K562 (cell line): ENCODE measurements around the gene PCSK5. TPM values are rescaled to one million over a fixed set of nuclear protein-coding genes. Genes with fewer than 3 reads are reported as not detected.

Experiments
- ATAC-seq: fragments of 200-7000 bp; cut with Tn5 transposase; 3 replicates; pipeline ENCODE4 v1.9.1; 2020; ENCODE audit warnings: moderate library complexity
- BruUV-seq: library from RNA; stranded (reverse); fragments of 400-500 nt; replicated peaks from 2 replicates; lab custom pipeline; 2021; lab: Mats Ljungman, UMichigan
- CTCF ChIA-PET: fragments of 300-600 bp; formaldehyde crosslinking; extraction: SDS; loops from one replicate; lab custom pipeline; 2021; ENCODE audit warnings: low intra/inter-chr PET ratio; lab: Yijun Ruan, JAX
- POLR2A ChIA-PET: fragments of 300-600, 350-650 bp; sonication (Branson Sonifier 250); formaldehyde crosslinking; extraction: SDS; loops from one replicate; lab custom pipeline; 2021; ENCODE audit warnings: antibody characterized with exemption, inconsistent platforms; lab: Yijun Ruan, JAX
- DNase-seq, 4 experiments: peaks; one replicate each; pipeline versions ENCODE4 v3.0.0 to v3.0.0-alpha.2; 2011 to 2018; ENCODE audit warnings: low spot score in 3 of 4, mixed read lengths in 3 of 4; ENCODE audit errors: extremely low read depth in 1 of 4
- FAIRE-seq: peaks from 2 replicates; lab custom pipeline; 2011; peaks lifted over from hg19 to GRCh38; lab: Jason Lieb, UNC
- H2AFZ ChIP-seq: 2 replicates; pipeline ENCODE4 v1.6.0; 2011; ENCODE audit warnings: low read depth, low read length, control low read depth, inconsistent platforms
- H3K27ac ChIP-seq: fragments of 200-600 bp; 3 replicates; pipeline ENCODE4 v1.8.0; 2011; ENCODE audit warnings: low read depth, mild to moderate bottlenecking, control low read depth, inconsistent platforms, low read length, moderate library complexity, mixed read lengths; ENCODE audit errors: extremely low read depth
- H3K27me3 ChIP-seq, 2 experiments: fragments of 300-600 bp in 1 of 2; 2 replicates in 1 of 2; 3 replicates in 1 of 2; pipeline versions ENCODE4 v1.6.0 to v1.8.0; 2011; ENCODE audit warnings: inconsistent platforms in 2 of 2, low read length in 2 of 2, mild to moderate bottlenecking in 1 of 2, mixed read lengths in 1 of 2, moderate library complexity in 1 of 2; ENCODE audit not compliant: control insufficient read depth in 2 of 2, insufficient read depth in 2 of 2
- H3K36me3 ChIP-seq: fragments of 300-600 bp; 3 replicates; pipeline ENCODE4 v1.8.0; 2011; ENCODE audit warnings: mild to moderate bottlenecking, low read length, inconsistent platforms; ENCODE audit not compliant: control insufficient read depth, insufficient read depth
- H3K4me1 ChIP-seq, 2 experiments: fragments of 200-600 bp in 1 of 2; replicated peaks in 1 of 2; 2 replicates in 1 of 2; 3 replicates in 1 of 2; pipeline versions ENCODE4 v1.5.1 to v1.8.0; 2011; ENCODE audit warnings: inconsistent platforms in 2 of 2, low read length in 2 of 2, mild to moderate bottlenecking in 1 of 2, mixed read lengths in 1 of 2, moderate library complexity in 1 of 2; ENCODE audit not compliant: control insufficient read depth in 2 of 2, insufficient read depth in 2 of 2
- H3K4me2 ChIP-seq: 2 replicates; pipeline ENCODE4 v1.6.1; 2011; ENCODE audit warnings: low read length, control low read depth, inconsistent platforms, mixed read lengths; ENCODE audit not compliant: insufficient read depth
- H3K4me3 ChIP-seq: fragments of 200-600 bp; sonication (generic), shearing (Covaris generic); 2 replicates; pipeline ENCODE4 v1.5.1; 2016; ENCODE audit warnings: control low read depth, inconsistent platforms
- H3K79me2 ChIP-seq: fragments of 200-600 bp; 3 replicates; pipeline ENCODE4 v1.8.0; 2011; ENCODE audit warnings: low read length, inconsistent platforms; ENCODE audit not compliant: control insufficient read depth, insufficient read depth
- H3K9ac ChIP-seq, 2 experiments: 2 replicates each; pipeline versions ENCODE4 v1.6.0 to v1.6.1; 2011; ENCODE audit warnings: low read depth in 2 of 2, low read length in 2 of 2, control low read depth in 1 of 2, inconsistent platforms in 1 of 2, mild to moderate bottlenecking in 1 of 2, mixed read lengths in 1 of 2; ENCODE audit not compliant: insufficient read depth in 1 of 2
- H3K9me1 ChIP-seq: one replicate; pipeline ENCODE4 v1.6.0; 2011; ENCODE audit warnings: inconsistent platforms, mild to moderate bottlenecking, low read length, moderate library complexity; ENCODE audit not compliant: control insufficient read depth, insufficient read depth
- H3K9me3 ChIP-seq: replicated peaks from 2 replicates; pipeline ENCODE4 v1.5.1; 2011; ENCODE audit warnings: low read depth, low read length, inconsistent platforms; ENCODE audit not compliant: control insufficient read depth, insufficient read depth
- H4K20me1 ChIP-seq: replicated peaks from 2 replicates; pipeline ENCODE4 v1.6.1; 2011; ENCODE audit warnings: low read length, inconsistent platforms, mixed read lengths; ENCODE audit not compliant: control insufficient read depth, insufficient read depth
- DIDO1 ChIP-seq: fragments of 450-650 bp; IDR thresholded peaks from 2 replicates; pipeline ENCODE4 v1.6.1; 2016; ENCODE audit warnings: low read depth, missing biosample characterization, missing genetic modification characterization
- ELF4 ChIP-seq: fragments of 450-650 bp; formaldehyde crosslinking; IDR thresholded peaks from 2 replicates; pipeline ENCODE4 v1.4.0; 2022; ENCODE audit warnings: missing genetic modification characterization
- FOXK2 ChIP-seq, 2 experiments: fragments of 450-650 bp; IDR thresholded peaks in 1 of 2; conservative IDR thresholded peaks in 1 of 2; 2 replicates each; pipeline ENCODE4 v1.6.1; 2016; ENCODE audit warnings: low read depth in 2 of 2, mild to moderate bottlenecking in 1 of 2
- IRF1 ChIP-seq: sonication (generic); formaldehyde crosslinking; IDR thresholded peaks from 2 replicates; pipeline ENCODE4 v1.8.0; 2022; ENCODE audit warnings: missing genetic modification reagents, mild to moderate bottlenecking, borderline replicate concordance
- KAT8 ChIP-seq: fragments of 450-650 bp; IDR thresholded peaks from 2 replicates; pipeline ENCODE4 v1.6.1; 2016; ENCODE audit warnings: low read depth, mild to moderate bottlenecking
- PTRF ChIP-seq: fragments of 450-650 bp; IDR thresholded peaks from 2 replicates; pipeline ENCODE4 v1.6.1; 2016; ENCODE audit warnings: mild to moderate bottlenecking, missing genetic modification characterization, missing compliant biosample characterization
- RNF219 ChIP-seq: fragments of 250-450 bp; sonication (Bioruptor Pico); IDR thresholded peaks from 2 replicates; pipeline ENCODE4 v1.5.0; 2022; ENCODE audit warnings: mild to moderate bottlenecking
- SIN3B ChIP-seq: fragments of 450-650 bp; IDR thresholded peaks from 2 replicates; pipeline ENCODE4 v1.6.1; 2017; ENCODE audit warnings: low read depth, mild to moderate bottlenecking, moderate library complexity
- SMARCC2 ChIP-seq: fragments of 450-650 bp; IDR thresholded peaks from 2 replicates; pipeline ENCODE4 v1.6.1; 2017; ENCODE audit warnings: antibody characterized with exemption, moderate library complexity, mild to moderate bottlenecking, low read depth
- STAG1 ChIP-seq: sonication (generic); formaldehyde crosslinking; IDR thresholded peaks from 2 replicates; pipeline ENCODE4 v1.5.0; 2020; ENCODE audit warnings: missing genetic modification reagents, borderline replicate concordance
- TCF7 ChIP-seq: sonication (generic); IDR thresholded peaks from 2 replicates; pipeline ENCODE4 v1.6.1; 2016; ENCODE audit warnings: antibody characterized with exemption, borderline replicate concordance
- ZNF146 ChIP-seq: IDR thresholded peaks from one replicate; pipeline ENCODE4 v1.6.1; 2018; ENCODE audit warnings: missing compliant biosample characterization; ENCODE audit not compliant: unreplicated experiment
- WGBS: fragments of 100-300 bp; shearing (Covaris generic); methylation state at CpG from one replicate; pipeline ENCODE4 v1.1.6; 2016; ENCODE audit warnings: low coverage, mixed read lengths; ENCODE audit not compliant: insufficient coverage; ENCODE audit errors: missing lambda C conversion rate; 5-methylcytosine and 5-hydroxymethylcytosine counted together
- in situ Hi-C: fragments of 300-500 bp; cut with MboI; formaldehyde crosslinking; loops from 4 replicates; pipeline ENCODE4 v1.15.0; 2018; ENCODE audit warnings: inconsistent platforms, mixed read lengths
- intact Hi-C: fragments of 100-400 bp; cut with micrococcal nuclease; formaldehyde crosslinking; loops from 2 replicates; pipeline ENCODE4 v1.14.2; 2022
- polyA plus RNA-seq, 8 experiments: library from polyadenylated mRNA; depleted of rRNA in 4 of 8; stranded (reverse) in 5 of 8; unstranded in 3 of 8; fragments of >200 nt; fragmentation: Nextera tagmentation in 2 of 8; fragmentation: Illumina TruSeq in 1 of 8; extraction: Ambion mirVana in 2 of 8; extraction: Trizol in 1 of 8; gene quantifications; 2 replicates each; pipeline versions ENCODE4 v1.2.1 to v1.2.3, GENCODE V29; 2011 to 2014; ENCODE audit warnings: inconsistent platforms in 1 of 8, missing spikeins in 1 of 8
- total RNA-seq, 7 experiments: library from RNA; depleted of rRNA in 6 of 7; stranded (reverse); fragments of >200 nt in 6 of 7; fragmentation: Illumina TruSeq in 2 of 7; extraction: Trizol in 2 of 7; gene quantifications; 2 replicates each; pipeline versions ENCODE4 v1.2.1 to v1.2.3, GENCODE V29; 2011 to 2021; ENCODE audit warnings: low replicate concordance in 1 of 7

Gene PCSK5
- total and polyA plus RNA-seq, 9 of the 15 experiments (the other 6 are each of a cell fraction or from before 2014, with no cell fraction given), result not detected

- Histone ChIP-seq H3K27ac (no peak overlapping the region), H3K36me3 (no peaks in the 10 kb centered on the region), H3K4me1 (no peaks in the 10 kb centered on the region), H3K4me2 (no peak overlapping the region), H3K9me1 (no peaks in the 10 kb centered on the region), H3K9ac (no peak overlapping the region), H3K4me3 (no peak overlapping the region), H4K20me1 (no peaks in the 10 kb centered on the region), H3K9me3 (no peaks in the 10 kb centered on the region), H3K27me3 (no peaks in the 10 kb centered on the region), H2AFZ (no peak overlapping the region)
- in situ Hi-C loops, result no loop called here
- WGBS, result 0% methylated on average over 2 of the region's 3 CpGs
- no peak for FAIRE-seq
- ChIA-PET POLR2A (interaction anchor here (1.1 kb wide), 1 partner anchor 11 kb away, joined by 3 read pairs; no protein-coding TSS in a partner anchor), CTCF (no interaction called here)
- DNase-seq, result no peak
- no peak for ATAC-seq
- no peak for TF ChIP-seq PTRF (tag)
- TF ChIP-seq DIDO1 (tag), result no peak
- TF ChIP-seq ELF4, result no peak
- TF ChIP-seq, all 486 proteins: peak for 0
- intact Hi-C loops, result loop anchor here (5.0 to 10.0 kb wide), 2 partner anchors 426 to 667 kb away; no protein-coding TSS in a partner anchor
- H3K79me2 ChIP-seq, result no peaks in the 10 kb centered on the region
- no TSS peak for BruUV-seq
Observed at GRCh38 chr9:75869236-75869635, 21.2 kb upstream of the PCSK5 start.

GRCh38 chr9:75870450-75870849 lies 20.0 kb upstream of the PCSK5 start:
- in situ Hi-C loops, result no loop called here
- TF ChIP-seq SIN3B (no peak), RNF219 (CRISPR knock-in tag) (no peak), FOXK2 (conservative IDR thresholded peaks at IDR 0.05 in 1 of 2, IDR thresholded peaks at IDR 0.05 in 1 of 2; ENCODE audit: low read depth in 2 of 2) (no peak), ZNF146 (CRISPR knock-in tag) (no peak), SMARCC2 (no peak), IRF1 (CRISPR knock-in tag) (no peak), STAG1 (CRISPR knock-in tag) (no peak), KAT8 (no peak), TCF7 (no peak)

More at GRCh38 chr9:75870450-75870849, 20.0 kb upstream of the PCSK5 start:
- H3K9ac ChIP-seq, result no peak overlapping the region
- no peaks in the 10 kb centered on the region for H3K27me3 ChIP-seq
- no peaks in the 10 kb centered on the region for H3K9me1 ChIP-seq
- WGBS, result 0% methylated on average over 1 of the region's 1 CpG
- no peak overlapping the region for H3K4me2 ChIP-seq
- H3K9me3 ChIP-seq, result no peaks in the 10 kb centered on the region
- ATAC-seq, result no peak
- no peaks in the 10 kb centered on the region for H3K79me2 ChIP-seq
- CTCF ChIA-PET, result no interaction called here
- H3K4me1 ChIP-seq, result no peaks in the 10 kb centered on the region
- no peak for FAIRE-seq
- H4K20me1 ChIP-seq, result no peaks in the 10 kb centered on the region
- intact Hi-C loops, result no loop called here
- H3K36me3 ChIP-seq, result no peaks in the 10 kb centered on the region
- no peak for DNase-seq
- no TSS peak for BruUV-seq
- H3K27ac ChIP-seq, result no peak overlapping the region
- H3K4me3 ChIP-seq, result no peak overlapping the region
- H2AFZ ChIP-seq, result no peak overlapping the region
- POLR2A ChIA-PET, result no interaction called here
